RWPE2 (cell line): ENCODE results near the gene THAP4.

Experiments
- ATAC-seq: fragments of 200-7000 bp; cut with Tn5 transposase; 3 replicates; pipeline ENCODE4 v1.9.1; 2021; ENCODE audit warnings: low read depth
- DNase-seq: peaks from one replicate; pipeline ENCODE4 v3.0.0-alpha.2; 2020; ENCODE audit warnings: low spot score
- H3K27ac ChIP-seq: fragments of 450-650 bp; 2 replicates; pipeline ENCODE4 v1.5.1; 2017; ENCODE audit warnings: mild to moderate bottlenecking; ENCODE audit not compliant: poor library complexity, severe bottlenecking
- H3K27me3 ChIP-seq: fragments of 250-450 bp; sonication (Bioruptor Pico); 2 replicates; pipeline ENCODE4 v1.5.1; 2021; ENCODE audit warnings: mild to moderate bottlenecking, moderate library complexity; ENCODE audit not compliant: insufficient read depth, poor library complexity, severe bottlenecking
- H3K36me3 ChIP-seq: fragments of 250-450 bp; sonication (Bioruptor Pico); 2 replicates; pipeline ENCODE4 v1.5.1; 2020; ENCODE audit warnings: low read depth, mild to moderate bottlenecking, moderate library complexity
- H3K4me1 ChIP-seq: fragments of 250-450 bp; sonication (Bioruptor Pico); 2 replicates; pipeline ENCODE4 v1.5.1; 2021; ENCODE audit warnings: mild to moderate bottlenecking, moderate library complexity; ENCODE audit not compliant: insufficient read depth, poor library complexity, severe bottlenecking
- H3K4me3 ChIP-seq: fragments of 250-450 bp; sonication (Bioruptor Pico); 2 replicates; pipeline ENCODE4 v1.5.1; 2021; ENCODE audit warnings: mild to moderate bottlenecking, moderate library complexity; ENCODE audit not compliant: severe bottlenecking
- H3K9me3 ChIP-seq: fragments of 250-450 bp; sonication (Bioruptor Pico); 2 replicates; pipeline ENCODE4 v1.5.1; 2021; ENCODE audit warnings: mild to moderate bottlenecking, moderate library complexity; ENCODE audit not compliant: severe bottlenecking
- TF ChIP-seq, protein P1 (sequence below): fragments of 450-650 bp; IDR thresholded peaks from one replicate; pipeline ENCODE4 v1.5.1; 2017; ENCODE audit warnings: mild to moderate bottlenecking, moderate library complexity; ENCODE audit not compliant: poor library complexity, severe bottlenecking

The THAP4 gene

DNA sequence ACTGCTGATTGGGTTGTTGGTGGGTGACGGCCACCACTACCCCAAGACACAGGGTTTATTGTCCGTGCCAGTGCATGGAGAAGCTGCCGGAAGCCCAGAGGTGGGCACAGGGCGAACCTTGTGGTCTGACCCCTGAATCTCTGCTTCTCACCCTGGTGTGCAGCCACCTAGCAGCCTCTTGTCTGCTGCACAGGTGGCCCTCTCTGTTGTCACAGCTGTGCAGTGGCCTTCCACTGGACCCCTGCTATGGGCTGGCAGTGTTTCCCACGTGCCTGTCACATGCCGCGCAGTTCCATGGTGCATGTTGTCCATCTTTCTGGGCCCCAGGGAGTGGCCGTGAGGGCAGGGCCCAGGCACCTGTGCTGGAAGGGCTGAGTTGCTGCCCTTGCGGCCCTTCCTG, 15.8 kb upstream of the THAP4 start:
- no peaks in the 10 kb centered on the region for H3K9me3 ChIP-seq
- H3K27ac ChIP-seq, result no peak overlapping the region
- TF ChIP-seq, protein P1, sequence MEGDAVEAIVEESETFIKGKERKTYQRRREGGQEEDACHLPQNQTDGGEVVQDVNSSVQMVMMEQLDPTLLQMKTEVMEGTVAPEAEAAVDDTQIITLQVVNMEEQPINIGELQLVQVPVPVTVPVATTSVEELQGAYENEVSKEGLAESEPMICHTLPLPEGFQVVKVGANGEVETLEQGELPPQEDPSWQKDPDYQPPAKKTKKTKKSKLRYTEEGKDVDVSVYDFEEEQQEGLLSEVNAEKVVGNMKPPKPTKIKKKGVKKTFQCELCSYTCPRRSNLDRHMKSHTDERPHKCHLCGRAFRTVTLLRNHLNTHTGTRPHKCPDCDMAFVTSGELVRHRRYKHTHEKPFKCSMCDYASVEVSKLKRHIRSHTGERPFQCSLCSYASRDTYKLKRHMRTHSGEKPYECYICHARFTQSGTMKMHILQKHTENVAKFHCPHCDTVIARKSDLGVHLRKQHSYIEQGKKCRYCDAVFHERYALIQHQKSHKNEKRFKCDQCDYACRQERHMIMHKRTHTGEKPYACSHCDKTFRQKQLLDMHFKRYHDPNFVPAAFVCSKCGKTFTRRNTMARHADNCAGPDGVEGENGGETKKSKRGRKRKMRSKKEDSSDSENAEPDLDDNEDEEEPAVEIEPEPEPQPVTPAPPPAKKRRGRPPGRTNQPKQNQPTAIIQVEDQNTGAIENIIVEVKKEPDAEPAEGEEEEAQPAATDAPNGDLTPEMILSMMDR, result no peak
- DNase-seq (no peak), ATAC-seq (no peak)
- no peak overlapping the region for H3K4me3 ChIP-seq
- no peaks in the 10 kb centered on the region for H3K27me3 ChIP-seq
- peaks cover 48% of the 10 kb centered on the region for H3K36me3 ChIP-seq
- no peaks in the 10 kb centered on the region for H3K4me1 ChIP-seq

DNA sequence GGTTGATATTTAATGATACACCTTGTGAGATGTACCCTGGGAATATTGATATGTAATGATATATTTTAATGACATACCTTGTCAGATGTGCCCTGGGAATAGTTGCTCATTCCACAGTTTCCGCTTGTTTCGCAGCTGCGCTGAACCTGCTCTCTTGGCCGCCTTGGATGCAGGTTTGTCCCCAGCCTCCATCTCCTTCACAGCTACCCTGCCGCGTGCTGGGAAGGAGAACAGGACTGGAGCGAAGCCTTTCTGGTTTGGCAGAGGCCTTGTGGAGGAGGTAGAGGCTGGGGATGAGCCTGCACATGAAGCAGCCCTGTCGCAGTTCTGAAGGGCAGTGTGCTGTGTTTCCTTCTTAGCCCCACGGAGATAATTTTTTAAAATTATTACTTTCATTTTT, 15.2 kb upstream of the THAP4 start:
- H3K27me3 ChIP-seq, result no peaks in the 10 kb centered on the region
- no peak for ATAC-seq
- H3K27ac ChIP-seq, result no peak overlapping the region
- no peak overlapping the region for H3K4me3 ChIP-seq
- TF ChIP-seq, protein P1, result no peak
- DNase-seq, result no peak
- peaks cover 48% of the 10 kb centered on the region for H3K36me3 ChIP-seq
- H3K9me3 ChIP-seq, result no peaks in the 10 kb centered on the region
- no peaks in the 10 kb centered on the region for H3K4me1 ChIP-seq

DNA sequence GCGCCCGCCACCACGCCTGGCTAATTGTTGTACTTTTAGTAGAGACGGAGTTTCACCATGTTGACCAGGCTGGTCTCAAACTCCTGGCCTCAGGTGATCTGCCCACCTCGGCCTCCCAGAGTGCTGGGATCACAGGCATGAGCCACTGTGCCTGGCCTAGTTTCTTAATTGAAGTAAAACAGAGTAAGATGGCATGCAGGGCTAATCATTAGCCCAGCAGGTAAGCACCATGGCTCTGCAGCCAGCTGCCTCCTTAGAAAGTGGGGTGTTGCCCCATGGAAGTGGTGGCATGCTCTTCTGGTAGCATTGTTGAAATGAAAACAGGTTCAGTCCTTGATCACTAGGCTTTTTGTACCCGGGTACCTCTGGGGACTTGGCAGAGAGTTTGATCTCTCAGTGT, 13.0 kb upstream of the THAP4 start:
- Histone ChIP-seq H3K4me1 (no peaks in the 10 kb centered on the region), H3K27ac (no peak overlapping the region), H3K36me3 (peaks cover 34% of the 10 kb centered on the region), H3K27me3 (no peaks in the 10 kb centered on the region), H3K4me3 (no peak overlapping the region), H3K9me3 (no peaks in the 10 kb centered on the region)
- TF ChIP-seq, protein P1, result no peak
- DNase-seq, result no peak
- no peak for ATAC-seq

DNA sequence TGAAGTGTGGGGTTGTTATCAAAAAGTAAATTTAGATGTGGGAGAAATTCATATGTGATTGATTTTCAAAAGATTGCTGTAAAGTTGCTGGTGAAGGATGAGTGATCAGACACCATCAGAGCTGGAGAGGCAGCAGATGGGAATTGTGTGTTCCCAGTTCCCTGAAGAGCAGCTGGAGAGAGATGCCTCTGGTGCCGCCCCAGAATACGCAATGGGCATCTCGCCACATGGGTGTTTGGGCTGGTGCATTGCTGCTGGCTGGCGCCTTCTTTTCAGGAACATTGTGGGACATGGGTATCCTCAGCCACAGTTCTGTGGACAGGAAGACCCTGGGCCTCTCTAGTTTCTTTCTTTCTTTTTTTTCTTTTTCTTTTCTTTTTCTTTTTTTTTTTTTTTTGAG, 12.4 kb upstream of the THAP4 start:
- TF ChIP-seq, protein P1, result no peak
- no peak for DNase-seq
- ATAC-seq, result no peak
- no peaks in the 10 kb centered on the region for H3K4me1 ChIP-seq
- H3K9me3 ChIP-seq, result no peaks in the 10 kb centered on the region
- H3K36me3 ChIP-seq, result peaks cover 28% of the 10 kb centered on the region
- no peak overlapping the region for H3K4me3 ChIP-seq
- no peaks in the 10 kb centered on the region for H3K27me3 ChIP-seq
- H3K27ac ChIP-seq, result no peak overlapping the region

DNA sequence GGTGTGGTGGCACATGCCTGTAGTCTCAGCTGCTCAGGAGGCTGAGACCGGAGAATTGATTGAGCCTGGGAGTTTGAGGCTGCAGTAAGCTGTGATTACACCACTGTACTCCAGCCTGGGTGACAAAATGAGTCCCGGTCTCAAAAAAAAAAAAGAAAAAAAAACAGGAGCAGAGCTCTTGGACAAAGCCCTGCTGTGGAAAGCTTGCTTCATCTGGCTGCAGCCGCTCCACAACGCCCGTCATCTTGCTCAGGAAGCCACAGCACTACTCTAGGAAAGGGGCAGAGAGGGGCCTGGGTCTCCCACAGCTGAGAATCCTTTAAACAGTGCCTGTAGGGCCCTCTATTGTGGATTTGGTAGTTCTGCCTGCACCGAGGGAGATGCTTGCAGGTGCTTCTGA, 11.5 kb upstream of the THAP4 start:
- no peaks in the 10 kb centered on the region for H3K4me1 ChIP-seq
- DNase-seq (no peak), ATAC-seq (no peak)
- peaks cover 27% of the 10 kb centered on the region for H3K36me3 ChIP-seq
- no peaks in the 10 kb centered on the region for H3K27me3 ChIP-seq
- TF ChIP-seq, protein P1, result no peak
- H3K4me3 ChIP-seq, result no peak overlapping the region
- H3K27ac ChIP-seq, result no peak overlapping the region
- H3K9me3 ChIP-seq, result no peaks in the 10 kb centered on the region
